ENCODE data around the gene MRPL19. TPM values are rescaled to one million over a fixed set of nuclear protein-coding genes. Genes with fewer than 3 reads are reported as not detected.

Gene MRPL19
- total RNA-seq, 1 experiment from 2014 or later: 73.0 TPM

- Mint-ChIP-seq H3K4me1 (peaks cover 8 to 10% of the 10 kb centered on the region in 2 experiments), H3K36me3 (ENCODE audit: insufficient read depth in 1 of 3, low read depth in 3 of 3) (no peaks in the 10 kb centered on the region), H3K27me3 (ENCODE audit: low read depth) (peaks cover 7% of the 10 kb centered on the region), H3K4me3 (no peak overlapping the region), H3K9me3 (no peaks in the 10 kb centered on the region), H3K27ac (no peak overlapping the region)
- no peak overlapping the region for H2BK20ac ChIP-seq (ENCODE audit: low read depth, low read length, poor library complexity, severe bottlenecking)
- no peak overlapping the region for H2AFZ ChIP-seq (ENCODE audit: low read length)
- H3K23ac ChIP-seq (ENCODE audit: insufficient read length, low read depth, low read length): no peak overlapping the region
- no peak overlapping the region for H3K4me2 ChIP-seq (ENCODE audit: insufficient read depth, insufficient read length, low read length)
- no peak overlapping the region for H3T11ph ChIP-seq (ENCODE audit: low read length)
- H3K27ac ChIP-seq (ENCODE audit: insufficient read length, low read depth, low read length): no peak overlapping the region
- peak; percentile 96 for TF ChIP-seq CTCF (conservative IDR thresholded peaks at IDR 0.05)
- no peaks in the 10 kb centered on the region for H4K20me1 ChIP-seq (ENCODE audit: control insufficient read depth, insufficient read depth, insufficient read length)
- no peak overlapping the region for H2BK5ac ChIP-seq (ENCODE audit: insufficient read length, low read length)
- H3K56ac ChIP-seq (ENCODE audit: insufficient read length, low read depth, low read length): no peak overlapping the region
- no peak overlapping the region for H3K14ac ChIP-seq (ENCODE audit: insufficient read depth, low read length)
- H3K79me1 ChIP-seq (ENCODE audit: insufficient read depth, low read depth, low read length, poor library complexity, severe bottlenecking): no peaks in the 10 kb centered on the region
- H4K8ac ChIP-seq (replicated peaks; ENCODE audit: insufficient read length, low read depth, low read length): no peak overlapping the region
- WGBS (ENCODE audit: extremely low coverage, insufficient read length, low lambda C conversion rate): no CpG with 5 or more reads among the region's 4 CpGs
- H3K79me2 ChIP-seq (ENCODE audit: insufficient read depth, low read length): no peaks in the 10 kb centered on the region; the same call in 1 of the 2 replicates
- no peak overlapping the region for H2BK12ac ChIP-seq (ENCODE audit: insufficient read length, low read depth, low read length)
- no peak overlapping the region for H3K18ac ChIP-seq (ENCODE audit: insufficient read length, low read depth, low read length)
- no peak overlapping the region for H2AK5ac ChIP-seq (ENCODE audit: insufficient read length, low read length)
- H3K4ac ChIP-seq (ENCODE audit: low read depth, low read length): no peak overlapping the region
- no peak overlapping the region for H4K5ac ChIP-seq (ENCODE audit: insufficient read length, low read depth, low read length)
- H3K9ac ChIP-seq (ENCODE audit: extremely low read depth, insufficient read length, low read length): no peak overlapping the region
- H3K27me3 ChIP-seq (ENCODE audit: insufficient read depth, low read length): no peaks in the 10 kb centered on the region
- peak; percentile 80 for DNase-seq
- no peak overlapping the region for H4K91ac ChIP-seq (ENCODE audit: insufficient read length, low read depth, low read length)
- H2BK120ac ChIP-seq (ENCODE audit: low read depth, low read length, poor library complexity, severe bottlenecking): no peak overlapping the region
- no peaks in the 10 kb centered on the region for H3K9me3 ChIP-seq (ENCODE audit: control insufficient read depth, low read depth, low read length)
- no peak overlapping the region for H2BK15ac ChIP-seq (ENCODE audit: low read depth, low read length)
- H3K23me2 ChIP-seq (ENCODE audit: insufficient read length, low read depth, low read length, poor library complexity, severe bottlenecking): no peaks in the 10 kb centered on the region
- H3K4me1 ChIP-seq (ENCODE audit: insufficient read depth, low read length): no peaks in the 10 kb centered on the region
These were observed 18.6 kb upstream of the MRPL19 start for GRCh38 chr2:75627902-75628504.
